Heart left ventricle (tissue), 13 donors: ENCODE measurements around the gene CNTNAP4.

Source experiments
- POLR2A ChIP-seq, 2 donors: fragments of 450-650 bp; IDR thresholded peaks; one replicate each; pipeline ENCODE4 v1.6.1; 2017; ENCODE audit warnings: antibody characterized with exemption in 2 of 2, mild to moderate bottlenecking in 2 of 2, moderate library complexity in 2 of 2
- TF ChIP-seq, protein P1 (sequence below), 12 donors: fragments of 200-600 bp; sonication (generic) in 4 of 12; IDR thresholded peaks; one replicate each; pipeline versions ENCODE4 v1.5.0 to v1.8.0; 2018 to 2022; ENCODE audit warnings: antibody characterized with exemption in 12 of 12, mild to moderate bottlenecking in 5 of 12
- donor health status: ischemic (EF 13 %, LVEDD 7.1; RV severe dilation, severe dysfunction).
- donor health status: DM: no; HTN: yes; CAD: no.
- donor health status: DM: no; HTN: no; CAD: no.
- donor health status: ischemic (EF 25% LVEDD 6.9; RV normal size, moderate dysfunction).
- donor health status: ischemic (EF 25% LVEDD 5.7; RV mildly dilated, moderate dysfunction).
- donor health status: ischemic (EF 35%, LVEDD 5.7; RV mildly dilated, moderate dysfunction).
- donor health status: nonischemic (EF 11% LVEDD 7.7; RV severe dilation, severe dysfunction).
- donor health status: DM: yes; HTN: yes; CAD: no.
- donor health status: PGD.
- donor health status: ischemic (EF 29% LVEDD 5.4; RV normal size, mild dysfunction).
- donor health status: nonischemic (EF 23%, LVEDD 6.1; RV moderate dilation, normal function).

- TF ChIP-seq, protein P1, sequence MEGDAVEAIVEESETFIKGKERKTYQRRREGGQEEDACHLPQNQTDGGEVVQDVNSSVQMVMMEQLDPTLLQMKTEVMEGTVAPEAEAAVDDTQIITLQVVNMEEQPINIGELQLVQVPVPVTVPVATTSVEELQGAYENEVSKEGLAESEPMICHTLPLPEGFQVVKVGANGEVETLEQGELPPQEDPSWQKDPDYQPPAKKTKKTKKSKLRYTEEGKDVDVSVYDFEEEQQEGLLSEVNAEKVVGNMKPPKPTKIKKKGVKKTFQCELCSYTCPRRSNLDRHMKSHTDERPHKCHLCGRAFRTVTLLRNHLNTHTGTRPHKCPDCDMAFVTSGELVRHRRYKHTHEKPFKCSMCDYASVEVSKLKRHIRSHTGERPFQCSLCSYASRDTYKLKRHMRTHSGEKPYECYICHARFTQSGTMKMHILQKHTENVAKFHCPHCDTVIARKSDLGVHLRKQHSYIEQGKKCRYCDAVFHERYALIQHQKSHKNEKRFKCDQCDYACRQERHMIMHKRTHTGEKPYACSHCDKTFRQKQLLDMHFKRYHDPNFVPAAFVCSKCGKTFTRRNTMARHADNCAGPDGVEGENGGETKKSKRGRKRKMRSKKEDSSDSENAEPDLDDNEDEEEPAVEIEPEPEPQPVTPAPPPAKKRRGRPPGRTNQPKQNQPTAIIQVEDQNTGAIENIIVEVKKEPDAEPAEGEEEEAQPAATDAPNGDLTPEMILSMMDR (IDR thresholded peaks at IDR 0.05) = no peak
- TF ChIP-seq POLR2A (IDR thresholded peaks at IDR 0.05) = no peak
Measured at GRCh38 chr16:76443973-76444372, 166.8 kb downstream of the CNTNAP4 start.
